Stimulated activated CD4-positive, alpha-beta T cell treated with anti-CD3 and anti-CD28 coated beads, Interleukin-4, amount 100 ng/mL, for 1 hour (primary cell): ENCODE measurements around the gene TTC21B.

Experiments
- DNase-seq: peaks from one replicate; pipeline ENCODE4 v3.0.0-alpha.2; 2020

The TTC21B gene

GRCh38 chr2:165920748-165921147 lies 32.8 kb downstream of the TTC21B start:
- DNase-seq = no peak

GRCh38 chr2:165913636-165914035 lies 39.9 kb downstream of the TTC21B start:
- no peak for DNase-seq

GRCh38 chr2:165911981-165912380 lies 41.6 kb downstream of the TTC21B start:
- no peak for DNase-seq

- DNase-seq = no peak
Measured at GRCh38 chr2:165911231-165911630, 42.3 kb downstream of the TTC21B start.

GRCh38 chr2:165909466-165909865 lies 44.1 kb downstream of the TTC21B start:
- DNase-seq = no peak

GRCh38 chr2:165905854-165906253 lies 47.7 kb downstream of the TTC21B start:
- DNase-seq = no peak

- no peak for DNase-seq
Measured at GRCh38 chr2:165905269-165905668, 48.3 kb downstream of the TTC21B start.

- DNase-seq = no peak
Measured at GRCh38 chr2:165904432-165904831, 49.1 kb downstream of the TTC21B start.

- DNase-seq = no peak
Measured at GRCh38 chr2:165903406-165903805, 50.2 kb downstream of the TTC21B start.

- DNase-seq = no peak
Measured at GRCh38 chr2:165902934-165903333, 50.6 kb downstream of the TTC21B start.

- no peak for DNase-seq
Measured at GRCh38 chr2:165901620-165902298, 51.8 kb downstream of the TTC21B start.

GRCh38 chr2:165899311-165899710 lies 54.3 kb downstream of the TTC21B start:
- no peak for DNase-seq

GRCh38 chr2:165898381-165898780 lies 55.2 kb downstream of the TTC21B start:
- no peak for DNase-seq

- DNase-seq = no peak
Measured at GRCh38 chr2:165897726-165898125, 55.9 kb downstream of the TTC21B start.

GRCh38 chr2:165897074-165897473 lies 56.5 kb downstream of the TTC21B start:
- no peak for DNase-seq

- no peak for DNase-seq
Measured at GRCh38 chr2:165895974-165896373, 57.6 kb downstream of the TTC21B start.

GRCh38 chr2:165893556-165893955 lies 60.0 kb downstream of the TTC21B start:
- no peak for DNase-seq

GRCh38 chr2:165892526-165892925 lies 61.0 kb downstream of the TTC21B start:
- DNase-seq = no peak

- DNase-seq = no peak
Measured at GRCh38 chr2:165891943-165892342, 61.6 kb downstream of the TTC21B start.

GRCh38 chr2:165891345-165891744 lies 62.2 kb downstream of the TTC21B start:
- no peak for DNase-seq

GRCh38 chr2:165889798-165890197 lies 63.8 kb downstream of the TTC21B start:
- DNase-seq = no peak

GRCh38 chr2:165889158-165889557 lies 64.4 kb downstream of the TTC21B start:
- no peak for DNase-seq

GRCh38 chr2:165888171-165888570 lies 65.4 kb downstream of the TTC21B start:
- DNase-seq = no peak

- no peak for DNase-seq
Measured at GRCh38 chr2:165886487-165887146, 67.0 kb downstream of the TTC21B start.
